Urothelium cell line (cell line): ENCODE results near the gene BCL6.

Experiments used
- DNase-seq: peaks from one replicate; pipeline ENCODE4 v3.0.0; 2011; ENCODE audit warnings: low spot score, mixed read lengths
- FAIRE-seq: peaks from 2 replicates; lab custom pipeline; 2011; peaks lifted over from hg19 to GRCh38; lab: Jason Lieb, UNC

Gene BCL6

DNA sequence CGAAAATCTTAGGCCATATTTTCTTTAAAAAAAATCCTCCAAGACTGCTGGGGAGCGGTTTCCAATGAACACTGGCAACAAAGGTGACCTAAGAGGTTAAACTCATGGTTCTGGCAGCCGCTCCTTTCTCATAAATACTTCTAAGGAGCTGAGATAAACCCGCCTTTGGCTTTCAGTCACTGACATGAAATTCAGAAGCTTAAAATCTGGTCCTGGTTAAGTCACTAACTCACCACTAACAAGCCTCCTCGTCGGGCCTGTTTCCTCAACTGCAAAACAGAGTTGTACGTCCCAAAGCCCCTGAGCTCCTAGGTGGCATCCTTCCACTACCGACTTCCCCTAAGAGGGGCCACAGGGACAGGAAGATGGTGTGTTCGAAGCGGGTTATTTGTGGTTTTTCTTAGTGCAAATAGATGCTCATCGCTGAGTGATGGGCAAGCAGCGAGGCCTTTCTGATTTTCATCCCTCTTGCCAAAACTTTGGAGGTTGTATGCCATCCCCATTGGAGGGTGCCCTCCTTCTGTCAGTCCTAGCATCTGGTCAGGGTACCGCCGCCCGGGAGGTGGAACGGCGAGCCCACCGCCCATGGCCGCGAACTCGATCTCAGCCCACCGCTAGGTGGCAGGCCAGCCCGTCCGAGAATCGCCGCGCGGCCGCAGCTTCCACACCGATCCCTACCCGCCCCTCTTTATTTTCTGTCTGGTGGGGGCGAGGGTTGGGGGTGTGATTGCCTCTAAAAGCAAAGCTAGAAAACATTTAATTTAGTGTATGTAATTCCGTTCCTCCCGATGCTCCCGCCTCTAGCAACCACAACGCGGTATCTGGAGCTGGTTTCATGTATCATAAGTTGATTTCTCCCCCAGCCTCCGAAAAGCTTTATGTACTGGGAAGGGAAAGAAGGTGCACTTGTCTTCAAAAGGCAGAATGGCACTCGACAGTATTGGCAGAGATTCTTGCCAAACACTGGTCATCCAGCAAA lies 4.6 kb downstream of the BCL6 start:
- FAIRE-seq (no peak), DNase-seq (peak; percentile 57)

DNA sequence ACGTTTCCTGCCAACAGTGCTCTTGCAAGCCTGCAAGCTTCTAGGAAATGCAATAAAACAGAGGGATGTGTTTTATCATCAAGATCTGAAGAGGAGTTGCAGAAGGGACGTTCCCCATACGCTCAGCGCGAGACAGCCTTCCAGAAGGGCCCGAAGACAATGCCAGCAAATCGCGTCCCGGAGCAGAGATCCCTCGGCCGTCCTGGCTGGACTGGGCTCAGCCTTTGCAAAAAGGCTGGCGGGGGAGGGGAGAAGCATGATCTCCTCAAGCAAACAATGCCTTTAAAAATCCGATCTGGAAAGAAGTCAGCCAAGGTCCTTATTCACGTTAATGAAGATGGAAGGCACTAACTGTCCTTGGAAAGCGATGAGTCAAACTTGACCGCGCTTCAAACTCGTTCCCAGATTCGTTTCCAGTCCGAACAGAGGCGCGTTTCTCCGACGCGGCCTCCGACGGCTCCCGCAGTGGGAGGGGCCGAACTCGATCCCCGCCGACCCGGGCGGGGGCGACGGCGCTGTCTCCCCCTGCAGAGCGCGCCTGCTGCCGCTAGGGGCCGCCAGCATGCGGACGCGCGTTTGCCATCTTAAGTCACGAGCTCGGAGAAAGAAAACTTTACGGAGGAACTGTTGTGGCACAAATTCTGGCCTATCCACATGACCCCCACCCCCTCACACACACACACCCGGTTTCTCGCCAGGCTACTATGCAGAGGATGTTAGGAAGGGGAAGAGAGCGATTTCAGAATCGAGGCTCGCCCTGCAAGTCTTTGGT lies 5.5 kb downstream of the BCL6 start:
- DNase-seq: peak; percentile 82
- peak; percentile 69 for FAIRE-seq

DNA sequence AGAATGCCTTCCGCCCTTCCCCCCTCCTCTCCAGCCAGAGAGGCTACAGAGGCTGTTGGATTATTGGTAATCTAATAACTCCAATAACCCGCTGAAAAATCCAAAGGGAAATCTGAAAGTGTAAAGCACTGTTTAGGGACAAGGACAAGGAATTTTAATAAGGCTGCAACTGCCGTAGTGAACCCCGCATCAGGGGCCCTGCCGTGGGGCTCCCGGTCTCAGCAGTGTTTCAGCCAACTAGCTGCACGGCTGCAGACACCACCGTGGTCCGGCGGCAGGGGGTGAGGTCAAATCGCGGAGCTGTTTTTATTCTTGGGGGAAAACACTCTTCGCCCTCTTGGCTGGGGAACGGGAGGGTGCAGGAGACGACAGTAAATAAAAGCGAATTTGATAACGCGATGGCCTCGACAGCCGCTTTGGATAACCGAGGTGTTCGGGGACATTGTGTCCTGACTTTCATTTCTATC lies 6.1 kb downstream of the BCL6 start:
- no peak for DNase-seq

DNA sequence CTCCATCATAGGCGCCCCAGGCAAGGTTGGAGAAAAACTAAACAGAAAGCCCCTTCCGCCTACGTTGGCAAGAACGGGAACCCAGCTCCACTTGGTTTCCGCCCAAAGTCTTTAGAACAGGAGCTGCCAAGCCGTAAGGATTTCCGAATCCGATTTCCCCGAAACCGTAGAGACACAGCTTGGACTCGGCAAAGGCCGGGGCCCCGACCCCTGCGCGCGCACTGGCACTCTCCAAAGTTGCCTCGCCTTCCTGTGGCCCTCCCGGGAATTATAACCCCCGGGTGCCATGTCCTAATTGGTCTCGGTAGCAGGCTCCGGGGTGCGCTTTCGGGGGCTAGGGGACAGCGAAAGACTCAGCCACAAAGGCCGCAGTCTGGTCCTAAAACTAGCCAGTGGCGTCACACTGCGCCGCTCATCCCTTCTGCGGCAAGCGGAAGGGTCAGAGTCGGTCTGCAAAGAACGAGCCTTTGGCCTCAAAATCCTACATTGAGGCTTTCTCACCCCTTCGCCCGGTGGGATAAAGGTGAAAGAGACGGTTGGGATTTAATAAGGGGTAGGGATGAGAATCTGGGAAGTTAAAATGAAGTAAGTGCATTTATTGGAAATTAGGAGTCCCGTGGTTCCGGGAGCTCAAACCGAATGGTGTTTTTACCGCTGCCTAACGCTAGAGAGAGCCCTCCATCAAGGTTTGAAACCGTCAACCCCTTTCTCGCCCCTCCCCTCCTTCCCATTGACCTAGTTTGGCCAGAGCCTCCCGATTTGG lies 6.8 kb downstream of the BCL6 start:
- FAIRE-seq (no peak), DNase-seq (peak; percentile 87)

More for the DNA sequence above, 6.1 kb downstream of the BCL6 start:
- FAIRE-seq: no peak

DNA sequence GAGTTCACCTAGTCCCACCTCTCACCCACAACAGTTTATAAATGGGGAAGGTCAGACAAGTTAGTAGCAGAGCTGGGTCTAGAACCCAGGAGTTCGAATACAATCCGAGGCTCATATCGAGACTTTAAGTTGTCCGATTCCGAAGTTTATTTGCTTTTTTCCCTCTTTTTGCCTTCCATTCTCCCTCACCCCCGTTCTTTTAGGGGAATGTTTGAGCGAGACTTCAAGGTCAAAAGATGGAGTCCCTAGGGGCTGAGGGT lies 7.3 kb downstream of the BCL6 start:
- DNase-seq: no peak
- FAIRE-seq: no peak

DNA sequence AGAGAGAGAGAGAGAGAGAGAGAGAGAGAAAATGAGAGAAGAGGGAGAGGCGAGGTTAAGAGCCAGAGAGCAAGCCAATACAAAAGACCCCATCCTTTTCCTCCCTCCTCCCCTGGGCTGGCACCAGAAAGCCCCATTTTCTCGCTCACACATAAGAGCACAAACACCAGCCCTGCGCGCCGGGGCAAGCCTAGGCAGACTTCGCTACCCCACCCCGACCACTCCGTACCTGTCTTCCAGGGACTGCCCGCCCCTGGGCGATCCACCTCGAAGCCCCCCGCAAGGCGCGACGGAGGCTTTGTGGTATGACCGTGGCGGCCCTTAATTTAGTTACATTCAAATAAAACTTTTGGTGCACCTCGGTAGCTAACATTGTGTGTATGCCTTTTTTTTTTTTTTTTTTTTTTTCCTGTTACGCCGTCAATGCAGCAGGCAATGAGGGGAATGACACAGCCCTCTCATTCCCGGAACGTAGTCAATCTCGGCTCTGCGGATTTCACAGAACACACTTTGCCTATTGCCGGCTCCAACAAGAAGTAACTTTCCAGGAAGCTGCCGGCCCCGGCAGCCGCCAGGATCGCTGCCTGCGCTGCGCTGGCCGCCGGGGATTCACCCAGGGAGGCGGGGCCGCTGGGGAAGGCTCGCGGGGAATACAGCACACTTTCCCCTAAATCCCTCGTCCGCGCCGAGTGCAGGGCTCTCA lies 7.7 kb downstream of the BCL6 start:
- no peak for DNase-seq
- no peak for FAIRE-seq

DNA sequence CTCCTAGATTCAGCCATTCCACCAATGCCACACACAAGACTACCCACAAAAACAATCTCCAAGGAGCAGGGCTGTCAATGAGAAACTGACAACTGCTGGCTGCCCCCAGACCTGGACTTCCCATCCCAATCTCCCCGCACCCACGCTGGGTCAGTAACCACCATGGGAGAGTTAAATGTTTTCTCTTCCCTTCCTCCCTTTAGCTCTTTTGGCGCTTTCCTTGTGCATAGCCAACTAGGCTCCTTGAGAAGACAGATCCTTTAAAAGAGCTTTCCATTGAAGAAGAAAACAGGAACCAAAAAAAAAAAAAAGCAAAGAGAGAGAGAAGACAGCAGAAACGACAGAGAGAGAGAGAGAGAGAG lies 8.3 kb downstream of the BCL6 start:
- FAIRE-seq (no peak), DNase-seq (no peak)

DNA sequence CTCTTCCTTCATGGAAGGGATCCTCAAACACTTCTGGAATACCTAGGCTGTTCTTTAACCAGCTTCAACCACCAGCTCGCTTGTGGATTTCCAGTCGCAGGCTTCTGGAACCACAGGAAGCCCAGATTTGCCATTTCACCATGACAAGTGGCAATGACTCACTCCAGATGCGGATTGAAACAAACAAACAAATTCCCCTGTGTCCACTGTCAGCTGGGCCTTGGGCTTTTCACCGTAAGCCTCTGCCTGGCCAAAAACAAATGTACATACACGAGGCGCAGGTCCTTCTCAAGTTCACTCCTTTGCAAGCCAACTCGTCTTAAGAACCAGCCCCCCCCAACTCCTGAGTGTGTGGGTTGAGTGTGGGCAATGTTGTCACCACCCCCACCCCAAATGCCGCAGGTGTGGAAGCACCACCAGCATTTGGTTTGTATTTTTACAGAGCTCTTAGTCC lies 8.8 kb downstream of the BCL6 start:
- DNase-seq (no peak), FAIRE-seq (no peak)

DNA sequence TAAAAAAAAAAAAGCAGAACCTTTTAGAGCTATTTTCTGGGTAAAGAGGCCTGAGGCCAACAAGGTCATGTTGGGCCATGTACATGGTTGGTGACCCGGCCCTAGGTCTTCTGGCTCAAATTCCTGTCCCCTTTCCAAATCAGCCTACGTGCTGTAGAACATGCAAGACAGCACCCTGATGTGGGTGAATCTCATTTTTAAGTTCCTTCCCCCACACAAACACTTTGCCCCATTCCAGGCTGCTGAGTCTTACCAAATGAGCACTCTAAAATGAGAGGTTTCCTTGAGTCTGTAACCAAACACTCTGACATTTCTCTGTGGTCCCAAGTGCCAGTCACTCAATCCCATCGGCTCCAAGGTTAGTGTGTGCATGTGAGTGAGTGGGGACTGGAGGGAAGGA lies 9.4 kb downstream of the BCL6 start:
- FAIRE-seq (no peak), DNase-seq (no peak)

DNA sequence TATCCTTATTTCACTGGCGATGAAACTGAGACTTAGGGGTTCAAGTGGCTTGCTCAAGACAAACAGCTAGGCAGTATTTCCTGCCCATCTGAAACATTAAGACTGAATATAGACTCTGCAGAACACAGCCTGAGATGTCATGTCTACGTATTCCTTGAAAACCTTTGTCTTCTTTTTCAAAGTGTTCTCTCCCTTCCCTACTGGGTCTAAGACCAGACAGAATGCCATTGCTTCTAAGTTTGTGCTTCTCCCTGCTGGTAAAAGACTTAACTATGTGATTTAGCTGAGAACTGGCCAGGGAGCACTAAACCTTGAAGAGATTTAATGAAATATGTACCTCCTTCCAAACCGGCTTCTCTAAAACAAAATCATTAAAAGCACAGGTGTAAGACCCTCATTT lies 9.9 kb downstream of the BCL6 start:
- FAIRE-seq: no peak
- no peak for DNase-seq

DNA sequence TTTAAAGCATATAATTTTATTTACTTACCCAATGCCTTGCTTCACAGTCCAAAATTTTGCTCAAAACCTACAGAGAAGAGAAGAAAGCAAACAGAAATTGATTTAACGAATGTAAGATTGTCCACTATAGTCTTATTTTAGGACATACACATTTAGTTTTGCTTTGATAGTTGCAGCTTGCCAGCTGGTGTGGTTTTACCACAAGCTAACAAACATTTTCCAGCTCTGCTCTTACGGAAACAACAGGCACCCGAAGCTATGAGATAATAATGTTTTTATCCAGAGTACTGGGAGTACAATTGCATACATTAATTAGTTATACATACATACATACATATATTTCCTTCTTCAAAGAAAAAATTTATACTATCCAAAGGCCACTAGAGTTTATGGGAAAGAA lies 10.4 kb downstream of the BCL6 start:
- no peak for DNase-seq
- FAIRE-seq: no peak

DNA sequence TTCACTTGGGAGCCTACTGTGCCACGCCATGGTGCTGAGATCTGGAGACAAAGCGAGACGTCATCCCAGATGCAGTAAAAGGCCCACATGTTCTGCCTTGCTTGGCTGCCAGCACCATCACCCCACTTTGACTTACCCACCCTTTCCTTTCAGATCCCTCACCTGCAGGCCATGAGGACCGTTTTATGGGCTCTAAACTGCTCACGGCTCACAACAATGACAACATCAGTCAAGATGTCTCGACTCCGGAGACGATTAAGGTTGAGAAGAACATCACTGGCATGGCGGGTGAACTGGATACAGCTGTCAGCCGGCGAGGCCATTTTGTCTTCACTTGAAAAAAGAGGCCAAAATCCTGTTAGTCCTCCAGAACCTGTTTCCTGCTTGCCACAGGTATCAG lies 11.9 kb downstream of the BCL6 start:
- DNase-seq (no peak), FAIRE-seq (no peak)

DNA sequence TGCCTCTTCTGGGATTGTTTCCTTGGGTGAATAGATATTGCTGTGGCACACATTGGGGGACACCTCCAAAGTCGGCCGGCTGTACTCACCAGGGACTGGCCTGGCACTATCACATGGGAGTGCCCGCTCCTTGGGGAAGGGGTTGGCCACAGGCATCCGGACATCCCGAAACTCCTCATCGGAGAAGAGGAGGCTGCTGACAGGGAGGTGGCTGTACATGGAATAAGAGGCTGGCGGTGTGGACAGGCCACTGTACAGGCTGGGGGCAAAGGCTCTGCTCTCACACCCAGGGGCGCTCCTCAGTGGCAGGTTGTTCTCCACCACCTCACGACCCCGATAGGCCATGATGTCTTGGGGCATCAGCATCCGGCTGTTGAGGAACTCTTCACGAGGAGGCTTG lies 15.7 kb downstream of the BCL6 start:
- DNase-seq: no peak
- no peak for FAIRE-seq

DNA sequence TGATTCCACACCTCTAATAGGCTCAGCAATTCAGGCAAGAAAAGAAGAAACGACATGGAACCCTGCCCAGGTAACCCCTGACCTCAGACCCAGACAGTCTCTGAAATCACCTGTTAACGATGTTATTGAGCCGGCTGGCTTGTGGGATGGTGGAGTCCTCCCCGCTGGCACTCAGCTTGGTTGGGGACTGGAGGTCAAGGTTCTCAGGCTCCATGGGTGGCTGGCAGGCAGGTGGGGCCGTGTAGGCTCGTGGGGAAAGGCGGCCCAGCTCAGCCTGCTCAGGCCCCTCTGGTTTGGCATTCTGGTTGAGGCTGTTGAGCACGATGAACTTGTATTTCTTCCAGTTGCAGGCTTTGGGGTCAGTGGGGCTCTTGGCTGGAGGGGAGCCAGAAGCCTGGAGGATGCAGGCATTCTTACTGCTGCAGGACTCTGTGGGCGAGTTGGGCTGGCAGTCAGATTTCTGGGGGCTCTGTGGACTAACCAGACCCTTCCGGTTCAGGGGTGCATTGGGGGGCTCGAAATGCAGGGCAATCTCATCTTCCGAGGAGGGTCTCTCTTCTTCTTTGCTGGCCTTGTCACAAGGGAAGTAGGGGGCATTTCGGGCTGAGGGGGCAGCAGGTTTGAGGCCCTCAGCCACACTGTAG lies 16.2 kb downstream of the BCL6 start:
- DNase-seq: no peak
- FAIRE-seq: no peak

DNA sequence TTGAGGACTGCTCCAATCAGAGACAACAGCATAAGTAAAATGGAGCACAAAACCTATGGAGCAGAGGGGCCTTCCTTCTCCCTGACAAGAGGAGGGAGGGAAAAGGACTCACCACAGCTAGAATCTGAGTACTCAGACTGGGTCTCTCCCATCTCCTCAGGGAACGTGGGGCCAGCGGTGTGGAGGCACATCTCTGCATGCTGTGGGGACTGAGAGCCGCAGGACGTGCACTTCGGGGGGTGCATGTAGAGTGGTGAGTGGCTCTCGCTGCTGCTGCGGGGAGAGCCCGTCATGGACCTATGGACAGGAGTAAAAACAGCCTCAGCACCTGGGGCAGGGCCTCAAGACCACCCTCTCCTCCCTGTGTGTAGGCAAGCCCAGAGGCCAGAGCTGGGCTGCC lies 17.0 kb downstream of the BCL6 start:
- no peak for DNase-seq
- no peak for FAIRE-seq

DNA sequence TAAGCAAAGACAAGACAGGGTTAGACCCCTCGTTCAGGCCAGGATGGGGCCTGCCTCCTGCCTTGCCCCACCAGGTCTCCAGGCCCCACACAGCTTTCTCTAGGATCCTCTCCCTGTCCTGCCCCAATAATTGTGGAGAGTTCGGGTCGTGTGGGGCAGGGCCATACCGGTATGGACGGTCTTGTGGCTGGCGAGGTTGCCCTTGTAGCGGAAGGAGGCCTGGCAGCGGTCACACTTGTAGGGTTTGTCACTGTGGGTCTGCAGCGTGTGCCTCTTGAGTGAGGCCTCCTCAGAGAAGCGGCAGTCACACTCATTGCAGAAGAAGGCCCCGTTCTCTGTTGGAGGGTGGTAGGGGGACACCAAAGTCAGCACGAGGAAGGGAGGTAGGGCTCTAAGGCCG lies 18.7 kb downstream of the BCL6 start:
- FAIRE-seq: no peak
- no peak for DNase-seq

DNA sequence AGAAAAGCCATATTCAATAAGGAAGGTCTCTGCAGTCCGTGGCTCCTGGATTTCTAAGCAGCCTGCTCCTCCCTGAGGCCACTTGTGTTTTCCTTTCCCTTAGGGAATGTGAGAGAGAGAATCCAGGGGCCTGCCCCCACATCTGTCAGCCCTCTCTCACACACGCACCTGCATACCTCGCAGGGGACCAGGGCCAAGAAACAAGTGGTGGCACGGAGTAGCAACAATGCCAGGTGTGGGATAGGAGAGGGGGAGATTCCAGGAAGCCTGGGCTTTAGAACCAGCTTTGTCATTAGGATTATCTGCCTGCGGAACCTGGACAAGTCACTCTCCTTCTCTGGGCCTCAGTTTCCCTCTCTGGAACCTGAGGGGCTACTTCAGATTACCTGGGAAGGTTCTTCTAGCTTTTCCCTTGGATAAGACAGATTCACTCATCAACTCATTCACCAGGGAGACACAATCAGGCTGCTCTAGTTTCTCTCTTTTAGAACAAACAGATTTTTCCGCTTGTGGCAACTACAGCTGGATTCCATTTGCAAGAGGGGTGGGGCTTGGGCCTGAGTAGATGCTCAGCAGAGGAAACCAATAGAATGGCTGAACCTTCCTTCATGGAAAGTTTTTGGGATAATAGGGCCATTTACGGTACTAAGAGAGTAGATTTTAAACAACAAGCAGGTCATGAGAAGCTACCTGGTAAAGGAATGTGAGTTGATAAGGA lies 19.5 kb downstream of the BCL6 start:
- DNase-seq (no peak), FAIRE-seq (no peak)

DNA sequence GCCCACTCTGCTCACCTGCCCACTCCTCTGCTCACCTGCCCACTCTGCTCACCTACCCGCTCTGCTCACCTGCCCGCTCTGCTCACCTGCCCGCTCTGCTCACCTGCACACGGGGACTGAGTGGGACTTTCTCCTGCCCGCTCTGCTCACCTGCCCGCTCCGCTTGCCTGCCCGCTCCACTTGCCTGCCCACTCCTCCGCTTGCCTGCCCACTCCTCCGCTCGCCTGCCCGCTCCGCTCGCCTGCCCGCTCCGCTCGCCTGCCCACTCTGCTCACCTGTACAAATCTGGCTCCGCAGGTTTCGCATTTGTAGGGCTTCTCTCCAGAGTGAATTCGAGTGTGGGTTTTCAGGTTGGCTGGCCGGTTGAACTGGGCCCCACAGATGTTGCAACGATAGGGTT lies 20.0 kb downstream of the BCL6 start:
- no peak for FAIRE-seq
- DNase-seq: no peak

DNA sequence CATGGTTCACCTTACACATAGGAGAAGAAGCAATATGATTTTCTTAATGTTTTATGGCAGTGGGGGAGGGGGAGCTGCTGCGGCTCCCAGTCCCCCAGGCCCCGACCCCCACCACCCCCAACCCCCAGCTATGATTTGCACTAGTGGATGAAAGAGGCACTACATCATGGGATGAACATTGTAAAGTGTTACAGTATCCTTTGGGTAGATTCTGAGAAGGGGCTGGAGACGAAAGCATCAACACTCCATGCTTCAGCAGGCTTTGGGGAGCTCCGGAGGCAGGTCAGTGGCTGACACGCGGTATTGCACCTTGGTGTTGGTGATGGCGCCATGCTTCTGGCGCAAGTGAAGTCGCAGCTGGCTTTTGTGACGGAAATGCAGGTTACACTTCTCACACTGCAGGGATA lies 23.1 kb downstream of the BCL6 start:
- FAIRE-seq: no peak
- no peak for DNase-seq

DNA sequence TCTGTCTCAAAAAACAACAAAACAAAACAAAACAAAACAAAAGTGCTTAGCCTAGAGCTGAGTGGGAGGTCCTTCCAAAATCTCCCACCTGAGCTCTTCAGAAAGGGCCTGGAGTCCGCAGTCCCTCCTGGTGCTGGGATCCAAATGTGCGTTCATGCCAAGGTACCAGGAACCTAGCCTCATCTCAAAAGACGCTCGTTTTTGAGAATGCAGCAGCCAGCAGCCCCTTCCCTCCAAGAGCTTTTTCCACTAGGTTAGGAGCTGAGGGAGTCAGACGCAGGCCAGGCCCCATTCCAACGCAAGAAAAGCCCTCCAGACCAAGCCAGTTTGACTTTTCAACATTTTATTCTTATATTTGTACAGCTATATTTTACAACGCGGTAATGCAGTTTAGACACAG lies 24.2 kb downstream of the BCL6 start:
- FAIRE-seq: no peak

More for the DNA sequence above, 24.2 kb downstream of the BCL6 start:
- no peak for DNase-seq
